ENCODE measurements around the gene ABCA2. TPM values are rescaled to one million over a fixed set of nuclear protein-coding genes. Genes with fewer than 3 reads are reported as not detected.

The ABCA2 gene
- polyA plus RNA-seq, 1 donor (not counting 4 experiments of a cell fraction or from before 2014, with no cell fraction given): 1.3 TPM

DNA sequence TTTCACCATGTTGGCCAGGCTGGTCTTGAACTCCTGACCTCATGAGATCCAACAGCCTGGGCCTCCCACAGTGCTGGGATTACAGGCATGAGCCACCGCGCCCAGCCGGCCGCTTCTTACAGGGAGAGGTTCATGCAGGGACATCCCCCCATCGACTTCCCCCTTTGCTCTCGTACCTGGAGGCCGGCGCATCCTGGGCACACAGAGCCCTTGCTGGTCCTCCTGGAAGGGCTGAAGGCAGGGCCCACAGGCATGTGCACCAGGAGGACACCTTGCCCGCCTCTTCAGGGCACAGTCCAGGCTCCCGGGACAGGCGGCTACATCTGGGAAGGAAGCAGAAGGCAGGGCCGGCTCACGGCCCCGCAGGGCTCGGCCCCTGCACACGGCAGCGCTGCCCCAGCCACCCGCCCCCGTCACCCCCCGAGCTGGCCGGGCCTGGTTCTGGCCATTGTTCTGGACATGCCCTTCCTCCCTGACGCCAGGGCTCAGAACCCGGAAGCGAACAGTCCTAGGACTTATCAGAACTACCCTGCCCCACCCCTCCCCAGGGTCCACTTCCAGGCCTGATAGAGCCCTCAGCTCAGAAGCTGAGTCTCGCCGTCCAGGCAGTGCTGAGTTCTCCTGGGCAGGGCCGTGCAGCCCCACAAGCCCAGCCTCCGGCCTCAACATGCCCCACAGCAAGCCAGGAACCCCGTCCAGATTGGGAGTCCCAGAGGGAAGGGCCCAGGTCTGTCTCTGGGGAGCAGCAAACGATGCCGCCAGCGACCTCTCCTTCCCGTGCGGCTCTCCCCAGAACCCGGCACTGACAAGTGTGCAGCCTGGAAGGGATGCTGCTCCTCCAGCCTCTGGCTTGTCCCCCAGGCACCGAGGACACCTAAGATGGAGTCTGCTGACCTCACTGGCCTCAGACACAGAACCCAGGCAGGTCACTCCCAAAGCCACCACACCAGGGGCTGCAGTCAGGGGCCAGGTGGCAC, 15.0 kb upstream of the ABCA2 start:
- Histone ChIP-seq H3K9ac (ENCODE audit: control insufficient read depth, extremely low read depth, insufficient read depth, low read length) (no peak overlapping the region), H3K4me2 (ENCODE audit: control insufficient read depth, extremely low read depth, insufficient read depth, low read depth, low read length) (no peak overlapping the region), H3K9me3 (ENCODE audit: control insufficient read depth, low read depth, low read length) (no peaks in the 10 kb centered on the region), H3K27me3 (ENCODE audit: control insufficient read depth, extremely low read depth, insufficient read depth, low read length) (peaks cover 17% of the 10 kb centered on the region), H2AFZ (ENCODE audit: control insufficient read depth, low read length) (no peak overlapping the region), H3K79me2 (ENCODE audit: control insufficient read depth, insufficient read depth, low read length) (peaks cover 2% of the 10 kb centered on the region), H3K36me3 (ENCODE audit: control insufficient read depth in 2 of 2, extremely low read depth in 1 of 2, insufficient read depth in 2 of 2, low read length in 2 of 2) (peaks cover 0 to 4% of the 10 kb centered on the region in 2 experiments), H4K20me1 (ENCODE audit: control insufficient read depth, extremely low read depth, insufficient read depth, low read length) (peaks cover 6% of the 10 kb centered on the region), H3K9me1 (ENCODE audit: control insufficient read depth, extremely low read depth, insufficient read depth, low read length) (no peaks in the 10 kb centered on the region), H3K27ac (ENCODE audit: control insufficient read depth, insufficient read depth, low read length) (no peak overlapping the region), H3K4me3 (ENCODE audit: control insufficient read depth in 2 of 3, extremely low read depth in 1 of 3, insufficient read depth in 2 of 3, low read depth in 1 of 3, low read length in 3 of 3) (no peak overlapping the region), H3K4me1 (ENCODE audit: control insufficient read depth, extremely low read depth, insufficient read depth, low read length) (peaks cover 11% of the 10 kb centered on the region)
- DNase-seq (ENCODE audit: low read depth, low spot score) (no peak), FAIRE-seq (no peak)
- dilution Hi-C loops (cut with MboI; ENCODE audit: extremely low pct_ligation_motif_present, low sequenced_read_pairs): no loop called here
- TF ChIP-seq CTCF (optimal IDR thresholded peaks at IDR 0.05 in 1 of 3, IDR thresholded peaks at IDR 0.05 in 1 of 3, conservative IDR thresholded peaks at IDR 0.05 in 1 of 3; ENCODE audit: extremely low read depth in 1 of 3, insufficient read depth in 2 of 3, low read length in 3 of 3) (no peak), EZH2 (IDR thresholded peaks at IDR 0.05; ENCODE audit: low read length) (no peak)

- DNase-seq (ENCODE audit: low read depth, low spot score) (no peak), FAIRE-seq (no peak)
Observed at GRCh38 chr9:137041124-137041523, 13.1 kb upstream of the ABCA2 start.

More at GRCh38 chr9:137041124-137041523, 13.1 kb upstream of the ABCA2 start:
- Histone ChIP-seq H3K27ac (ENCODE audit: control insufficient read depth, insufficient read depth, low read length) (no peak overlapping the region), H3K4me1 (ENCODE audit: control insufficient read depth, extremely low read depth, insufficient read depth, low read length) (peaks cover 11% of the 10 kb centered on the region), H3K4me3 (ENCODE audit: control insufficient read depth in 2 of 3, extremely low read depth in 1 of 3, insufficient read depth in 2 of 3, low read depth in 1 of 3, low read length in 3 of 3) (no peak overlapping the region), H4K20me1 (ENCODE audit: control insufficient read depth, extremely low read depth, insufficient read depth, low read length) (peaks cover 6% of the 10 kb centered on the region), H3K36me3 (ENCODE audit: control insufficient read depth in 2 of 2, extremely low read depth in 1 of 2, insufficient read depth in 2 of 2, low read length in 2 of 2) (peaks cover 0 to 4% of the 10 kb centered on the region in 2 experiments), H3K79me2 (ENCODE audit: control insufficient read depth, insufficient read depth, low read length) (peaks cover 2% of the 10 kb centered on the region), H3K9me1 (ENCODE audit: control insufficient read depth, extremely low read depth, insufficient read depth, low read length) (no peaks in the 10 kb centered on the region), H3K9me3 (ENCODE audit: control insufficient read depth, low read depth, low read length) (no peaks in the 10 kb centered on the region), H3K4me2 (ENCODE audit: control insufficient read depth, extremely low read depth, insufficient read depth, low read depth, low read length) (no peak overlapping the region), H3K9ac (ENCODE audit: control insufficient read depth, extremely low read depth, insufficient read depth, low read length) (no peak overlapping the region), H2AFZ (ENCODE audit: control insufficient read depth, low read length) (no peak overlapping the region), H3K27me3 (ENCODE audit: control insufficient read depth, extremely low read depth, insufficient read depth, low read length) (peaks cover 17% of the 10 kb centered on the region)
- TF ChIP-seq EZH2 (IDR thresholded peaks at IDR 0.05; ENCODE audit: low read length) (no peak), CTCF (optimal IDR thresholded peaks at IDR 0.05 in 1 of 3, IDR thresholded peaks at IDR 0.05 in 1 of 3, conservative IDR thresholded peaks at IDR 0.05 in 1 of 3; ENCODE audit: extremely low read depth in 1 of 3, insufficient read depth in 2 of 3, low read length in 3 of 3) (no peak)
- dilution Hi-C loops (cut with MboI; ENCODE audit: extremely low pct_ligation_motif_present, low sequenced_read_pairs): no loop called here

All from keratinocyte (primary cell).